ENCODE measurements around the gene LAPTM5. TPM values are rescaled to one million over a fixed set of nuclear protein-coding genes. Genes with fewer than 3 reads are reported as not detected.
"Not testable (repeated sequence)": the region's sequence is repeated elsewhere in the genome, so short reads cannot be mapped to it uniquely, and the experiment has no call there.

The LAPTM5 gene
- total and polyA plus RNA-seq, 2 donors (not counting 3 experiments of a cell fraction or from before 2014, with no cell fraction given) = 83.4 to 95.2 TPM

- no peak for TF ChIP-seq GATA2 (IDR thresholded peaks at IDR 0.05; ENCODE audit: insufficient read depth, insufficient read length, low read depth, low read length)
- TF ChIP-seq FOS (IDR thresholded peaks at IDR 0.05; ENCODE audit: borderline replicate concordance, insufficient read depth, low read length) = no peak
- TF ChIP-seq POLR2AphosphoS5 (IDR thresholded peaks at IDR 0.05; ENCODE audit: insufficient read depth, low read depth, low read length) = no peak
- no peak for TF ChIP-seq MAX (IDR thresholded peaks at IDR 0.05; ENCODE audit: insufficient read depth, insufficient read length)
- TF ChIP-seq MYC (IDR thresholded peaks at IDR 0.05; ENCODE audit: low read depth, low read length) = no peak
- no peak for TF ChIP-seq EZH2 (IDR thresholded peaks at IDR 0.05; ENCODE audit: borderline replicate concordance, low read depth, low read length, severe bottlenecking)
- TF ChIP-seq POLR2A (IDR thresholded peaks at IDR 0.05; ENCODE audit: low read depth, low read length) = no peak
- no peak for TF ChIP-seq CTCF (IDR thresholded peaks at IDR 0.05; ENCODE audit: extremely low read depth in 1 of 2, insufficient read depth in 1 of 2, low read depth in 1 of 2, low read length in 2 of 2)
- TF ChIP-seq JUN (IDR thresholded peaks at IDR 0.05; ENCODE audit: borderline replicate concordance, insufficient read depth, insufficient read length, low read depth) = no peak
- DNase-seq (ENCODE audit: low read depth, low spot score) (no peak), FAIRE-seq (no peak)
- H3K9me1 ChIP-seq (replicated peaks; ENCODE audit: control insufficient read depth, extremely low read depth, insufficient read depth, low read length) = no peaks in the 10 kb centered on the region
- dilution Hi-C loops (cut with MboI; ENCODE audit: extremely low pct_ligation_motif_present, low sequenced_read_pairs) = no loop called here
- no peaks in the 10 kb centered on the region for H3K4me1 ChIP-seq (ENCODE audit: control insufficient read depth, extremely low read depth, insufficient read depth, low read length)
- no peaks in the 10 kb centered on the region for H4K20me1 ChIP-seq (replicated peaks; ENCODE audit: control insufficient read depth, extremely low read depth, insufficient read depth, low read length)
- H3K4me3 ChIP-seq (replicated peaks in 1 of 3; ENCODE audit: insufficient read depth in 1 of 3, low read depth in 1 of 3, low read length in 3 of 3) = no peak overlapping the region
- no peaks in the 10 kb centered on the region for H3K9me3 ChIP-seq (replicated peaks; ENCODE audit: control insufficient read depth, insufficient read depth, low read length)
- CTCF ChIA-PET = interaction anchor here (0.7 to 2.2 kb wide), 9 partner anchors 8 to 137 kb away, joined by 3 to 18 read pairs (median 3); no protein-coding TSS in a partner anchor
- no TSS peak for BruUV-seq (replicated peaks)
- no peak overlapping the region for H2AFZ ChIP-seq (ENCODE audit: low read depth, low read length)
- no peak overlapping the region for H3K27ac ChIP-seq (ENCODE audit: insufficient read depth, low read depth, low read length)
- no peak overlapping the region for H3K9ac ChIP-seq (replicated peaks; ENCODE audit: extremely low read depth, insufficient read depth, low read length)
- no peak overlapping the region for H3K4me2 ChIP-seq (ENCODE audit: insufficient read depth, low read length)
- no peaks in the 10 kb centered on the region for H3K79me2 ChIP-seq (ENCODE audit: control insufficient read depth, insufficient read depth, low read length)
- POLR2A ChIA-PET = interaction anchor here (0.7 kb wide), 2 partner anchors 61 to 129 kb away, joined by 3 to 4 read pairs; no protein-coding TSS in a partner anchor
- peaks cover 1 to 9% of the 10 kb centered on the region in 2 experiments for H3K27me3 ChIP-seq (ENCODE audit: control insufficient read depth in 2 of 2, insufficient read depth in 2 of 2, low read length in 2 of 2)
- intact Hi-C loops (cut with micrococcal nuclease) = no loop called here
- H3K36me3 ChIP-seq (ENCODE audit: control insufficient read depth in 2 of 2, extremely low read depth in 1 of 2, insufficient read depth in 2 of 2, low read length in 2 of 2) = no peaks in the 10 kb centered on the region
Observed at GRCh38 chr1:30790850-30791778, 33.5 kb upstream of the LAPTM5 start.

- FAIRE-seq; H3K4me2 ChIP-seq (ENCODE audit: insufficient read depth, low read length); H3K9me3 ChIP-seq (replicated peaks; ENCODE audit: control insufficient read depth, insufficient read depth, low read length); H3K27ac ChIP-seq (ENCODE audit: insufficient read depth, low read depth, low read length); H3K4me1 ChIP-seq (ENCODE audit: control insufficient read depth, extremely low read depth, insufficient read depth, low read length); H3K9me1 ChIP-seq (replicated peaks; ENCODE audit: control insufficient read depth, extremely low read depth, insufficient read depth, low read length); POLR2A ChIA-PET; H3K4me3 ChIP-seq (replicated peaks in 1 of 3; ENCODE audit: insufficient read depth in 1 of 3, low read depth in 1 of 3, low read length in 3 of 3); dilution Hi-C loops (cut with MboI; ENCODE audit: extremely low pct_ligation_motif_present, low sequenced_read_pairs); H3K9ac ChIP-seq (replicated peaks; ENCODE audit: extremely low read depth, insufficient read depth, low read length); H3K36me3 ChIP-seq (ENCODE audit: control insufficient read depth in 2 of 2, extremely low read depth in 1 of 2, insufficient read depth in 2 of 2, low read length in 2 of 2); H2AFZ ChIP-seq (ENCODE audit: low read depth, low read length); BruUV-seq (replicated peaks); intact Hi-C loops (cut with micrococcal nuclease); DNase-seq (ENCODE audit: low read depth, low spot score); H3K79me2 ChIP-seq (ENCODE audit: control insufficient read depth, insufficient read depth, low read length); H3K27me3 ChIP-seq (ENCODE audit: control insufficient read depth in 2 of 2, insufficient read depth in 2 of 2, low read length in 2 of 2); H4K20me1 ChIP-seq (replicated peaks; ENCODE audit: control insufficient read depth, extremely low read depth, insufficient read depth, low read length): not testable (repeated sequence)
- CTCF ChIA-PET = interaction anchor here (0.8 to 2.2 kb wide), 5 partner anchors 11 to 138 kb away, joined by 3 to 18 read pairs (median 7); no protein-coding TSS in a partner anchor
Observed at GRCh38 chr1:30790256-30790525, 32.6 kb upstream of the LAPTM5 start.
